IPS-18a (cell line): ENCODE results near the gene IFFO2.

Source experiments
- H3K27ac ChIP-seq: one replicate; pipeline ENCODE4 v1.5.1; 2013; ENCODE audit warnings: low read length
- H3K27me3 ChIP-seq: one replicate; pipeline ENCODE4 v1.6.1; 2013; ENCODE audit warnings: mild to moderate bottlenecking, low read length; ENCODE audit not compliant: control insufficient read depth, insufficient read depth
- H3K36me3 ChIP-seq: one replicate; pipeline ENCODE4 v1.6.1; 2013; ENCODE audit warnings: low read depth, low read length; ENCODE audit not compliant: control insufficient read depth
- H3K4me1 ChIP-seq: one replicate; pipeline ENCODE4 v1.6.1; 2013; ENCODE audit warnings: low read depth, low read length; ENCODE audit not compliant: control insufficient read depth
- H3K4me3 ChIP-seq: one replicate; pipeline ENCODE4 v1.5.1; 2013; ENCODE audit warnings: low read length
- H3K9ac ChIP-seq: one replicate; pipeline ENCODE4 v1.6.1; 2013; ENCODE audit warnings: mild to moderate bottlenecking, low read length, moderate library complexity
- H3K9me3 ChIP-seq: one replicate; pipeline ENCODE4 v1.6.1; 2013; ENCODE audit warnings: low read depth, low read length; ENCODE audit not compliant: control insufficient read depth

The IFFO2 gene

GRCh38 chr1:18907917-18908845, 48.3 kb downstream of the IFFO2 start:
- Histone ChIP-seq H3K27me3 (peaks cover 10% of the 10 kb centered on the region), H3K27ac (no peak overlapping the region), H3K4me3 (no peak overlapping the region), H3K9me3 (no peaks in the 10 kb centered on the region), H3K9ac (no peak overlapping the region), H3K4me1 (peaks cover 6% of the 10 kb centered on the region), H3K36me3 (no peaks in the 10 kb centered on the region)

DNA sequence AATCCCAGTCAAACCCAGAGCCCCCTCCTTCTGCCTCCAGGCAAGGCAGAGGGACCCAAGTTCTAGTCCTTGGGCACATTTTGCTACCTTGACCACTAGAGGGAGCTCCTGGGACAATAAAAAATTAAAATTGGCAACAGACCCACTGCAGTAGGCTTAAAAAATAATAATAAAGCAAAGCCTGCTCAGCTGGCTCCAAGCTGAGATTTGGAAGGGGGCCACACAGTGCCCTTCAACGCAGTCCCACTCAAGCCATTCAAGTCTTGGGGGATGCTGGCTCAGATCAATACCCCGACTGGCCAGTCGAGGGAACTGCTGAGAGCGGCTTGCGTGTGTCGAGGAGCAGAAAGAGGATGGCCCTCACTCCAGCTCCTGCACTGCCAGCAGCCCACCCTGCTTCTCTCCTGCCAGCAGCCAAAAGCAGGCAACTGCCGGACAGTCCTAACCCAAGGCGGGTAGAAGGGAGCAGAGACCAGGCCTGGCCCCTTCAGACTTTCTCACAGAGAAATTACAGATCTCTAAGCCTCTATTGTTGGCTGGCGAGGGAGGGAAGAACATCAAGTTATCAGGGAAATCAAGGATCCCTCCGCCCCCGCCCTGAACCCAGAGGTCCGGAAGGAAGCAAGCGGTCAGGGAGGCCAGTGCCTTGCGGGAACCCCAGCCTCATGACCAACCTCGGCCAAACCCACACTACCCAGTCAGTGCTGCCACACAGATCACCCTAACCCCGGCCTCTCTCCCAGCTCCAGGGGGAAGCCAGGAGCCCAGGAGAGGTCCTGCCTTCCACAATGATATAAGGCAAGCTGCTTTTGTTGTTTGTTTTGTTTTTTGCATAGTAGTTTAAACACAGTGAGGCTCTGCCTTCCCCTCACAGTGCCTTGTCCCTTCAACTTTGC, 49.2 kb downstream of the IFFO2 start:
- H3K4me1 ChIP-seq: peaks cover 6% of the 10 kb centered on the region
- no peaks in the 10 kb centered on the region for H3K36me3 ChIP-seq
- no peaks in the 10 kb centered on the region for H3K9me3 ChIP-seq
- H3K27ac ChIP-seq: no peak overlapping the region
- H3K4me3 ChIP-seq: no peak overlapping the region
- H3K27me3 ChIP-seq: peaks cover 11% of the 10 kb centered on the region
- H3K9ac ChIP-seq: no peak overlapping the region

DNA sequence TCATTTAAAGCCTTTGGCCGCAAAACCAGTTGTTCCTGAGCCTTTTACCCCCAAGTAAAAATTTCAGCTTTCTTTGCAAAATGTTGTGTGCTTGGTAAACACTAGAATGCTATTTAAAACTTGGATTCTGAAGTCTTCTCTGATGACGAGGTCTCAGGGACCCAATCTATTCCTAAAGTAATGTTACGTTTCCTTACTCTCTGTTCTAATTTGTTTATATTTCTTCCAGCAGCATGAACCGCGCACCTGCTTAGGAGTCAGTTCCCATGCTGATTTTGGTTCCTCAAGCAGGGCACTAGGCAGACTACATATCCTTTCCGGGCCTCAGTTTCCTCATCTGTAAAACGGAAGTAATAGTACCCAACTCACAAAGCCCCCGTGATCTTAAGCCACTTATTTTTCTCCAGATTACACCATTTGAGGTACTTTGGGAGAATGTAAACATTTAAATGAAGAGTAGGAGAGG, 53.2 kb downstream of the IFFO2 start:
- Histone ChIP-seq H3K27me3 (peaks cover 19% of the 10 kb centered on the region), H3K27ac (no peak overlapping the region), H3K36me3 (no peaks in the 10 kb centered on the region), H3K9me3 (no peaks in the 10 kb centered on the region), H3K4me1 (peaks cover 6% of the 10 kb centered on the region), H3K9ac (peak overlapping the region; percentile 93), H3K4me3 (peak overlapping the region; percentile 90)

DNA sequence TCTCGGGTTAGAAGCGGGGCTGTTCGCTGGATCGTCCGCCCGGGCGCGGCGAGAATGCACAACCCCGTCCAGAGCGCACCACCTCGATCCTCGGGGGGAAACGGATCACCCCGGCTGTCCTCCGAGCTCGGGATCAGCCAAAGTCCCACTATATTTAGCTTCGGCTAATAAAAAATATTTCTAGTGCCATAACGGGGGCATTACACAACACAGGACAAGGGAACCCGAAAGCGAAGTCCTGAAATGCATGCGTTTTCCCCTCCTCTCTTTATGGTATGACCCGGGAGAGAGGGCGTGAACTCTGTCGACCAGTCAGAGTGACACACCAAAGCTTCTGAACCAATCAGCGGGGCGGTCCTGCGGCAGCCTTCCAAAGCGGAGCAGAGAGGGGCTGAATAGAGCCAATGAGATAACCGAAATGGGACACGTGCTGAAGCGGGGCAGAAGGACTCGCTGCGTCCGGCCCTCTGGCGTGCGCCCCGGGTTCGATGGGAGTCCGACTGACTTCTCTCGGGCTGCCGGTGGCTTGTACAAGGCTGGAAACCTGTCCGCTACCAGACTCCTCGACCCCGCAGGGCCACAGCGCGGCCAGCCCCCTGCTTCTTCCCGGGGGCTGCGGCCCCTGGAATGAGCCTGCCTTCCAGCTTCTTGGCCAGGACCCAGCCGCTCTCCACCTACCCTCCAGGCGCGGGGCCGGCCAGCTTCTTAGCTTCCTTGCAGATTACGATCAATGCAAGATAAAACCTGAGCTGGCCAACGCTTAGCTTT, 53.8 kb downstream of the IFFO2 start, which contains the start of gene ALDH4A1:
ALDH4A1 (minus strand) TSS at position 33 of the 768 bp plus-strand sequence; CDS start at position 1, 32 bp downstream.
- Histone ChIP-seq H3K27me3 (peaks cover 19% of the 10 kb centered on the region), H3K36me3 (no peaks in the 10 kb centered on the region), H3K4me1 (peaks cover 4% of the 10 kb centered on the region), H3K4me3 (peak within 1 kb of the TSS; percentile 90), H3K9me3 (no peaks in the 10 kb centered on the region), H3K27ac (peak within 1 kb of the TSS; percentile 98), H3K9ac (peak within 1 kb of the TSS; percentile 93)

GRCh38 chr1:18901952-18902522, 54.4 kb downstream of the IFFO2 start:
- peak overlapping the region; percentile 98 for H3K27ac ChIP-seq
- H3K4me1 ChIP-seq: no peaks in the 10 kb centered on the region
- H3K4me3 ChIP-seq: peak overlapping the region; percentile 90
- H3K27me3 ChIP-seq: peaks cover 19% of the 10 kb centered on the region
- H3K9ac ChIP-seq: peak overlapping the region; percentile 93
- H3K9me3 ChIP-seq: no peaks in the 10 kb centered on the region
- no peaks in the 10 kb centered on the region for H3K36me3 ChIP-seq

DNA sequence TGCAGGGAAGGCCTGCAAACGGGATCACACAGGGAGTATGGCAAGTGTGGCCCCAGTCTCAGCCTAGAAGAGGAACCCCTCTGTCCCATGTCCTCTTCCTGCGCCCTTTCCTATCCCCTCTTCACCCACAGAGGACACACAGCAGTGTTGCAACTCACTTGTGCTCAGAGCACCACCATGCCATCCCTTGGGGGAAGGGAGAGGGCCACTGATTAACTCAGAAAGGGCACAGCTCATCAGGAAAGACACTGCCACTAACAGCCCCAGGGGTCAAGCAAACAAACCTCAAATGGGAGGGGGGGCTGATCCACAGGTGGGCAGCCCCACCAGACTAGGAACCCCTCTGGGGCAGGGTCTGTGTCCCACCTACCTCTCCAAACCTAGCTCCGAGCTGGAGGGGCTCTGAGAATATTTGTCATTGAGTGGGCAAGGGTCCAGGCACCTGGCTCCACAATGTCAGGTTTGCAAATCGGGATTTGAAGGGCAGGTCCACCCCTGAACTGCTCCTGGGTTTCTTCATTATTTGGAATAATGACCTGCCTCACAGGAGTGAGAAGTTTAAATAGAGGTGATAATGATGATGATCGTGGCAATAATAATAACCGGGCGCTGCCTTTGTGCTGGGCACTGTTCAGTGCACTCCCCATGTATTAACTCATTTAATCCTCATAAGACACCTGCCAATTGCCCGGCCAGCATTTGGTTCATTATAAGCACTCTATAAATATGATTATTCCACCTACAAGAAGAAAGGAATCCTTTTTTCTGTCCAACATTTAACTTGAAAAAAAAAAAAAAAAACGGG, 55.1 kb downstream of the IFFO2 start:
- Histone ChIP-seq H3K36me3 (no peaks in the 10 kb centered on the region), H3K4me1 (no peaks in the 10 kb centered on the region), H3K9ac (peak overlapping the region; percentile 93), H3K9me3 (no peaks in the 10 kb centered on the region), H3K27me3 (peaks cover 19% of the 10 kb centered on the region), H3K27ac (no peak overlapping the region), H3K4me3 (peak overlapping the region; percentile 90)

DNA sequence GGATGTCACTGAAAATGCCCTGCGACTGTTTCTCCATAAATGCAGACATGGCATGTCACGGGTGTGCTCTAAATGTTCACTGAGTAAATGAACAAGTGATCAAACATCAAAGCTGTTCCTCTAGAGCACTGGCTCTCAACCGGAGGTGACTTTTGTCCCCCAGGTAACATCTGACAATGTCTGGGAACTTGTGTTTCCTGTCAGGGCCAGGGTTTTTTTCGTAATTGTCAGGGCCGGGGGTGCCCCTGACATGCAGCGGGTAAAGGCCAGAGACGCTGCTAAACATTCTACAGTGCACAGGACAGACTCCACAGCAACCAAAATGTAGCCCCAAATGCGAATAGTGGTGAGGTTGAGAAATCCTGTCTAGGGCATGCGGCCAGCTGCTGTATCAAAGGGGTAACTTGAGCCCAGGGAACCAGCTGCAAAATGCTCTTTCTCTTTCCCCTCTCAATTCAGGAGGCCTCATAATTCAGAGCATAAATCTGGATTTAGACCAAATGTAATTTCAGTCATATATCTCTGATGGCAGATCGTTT, 56.1 kb downstream of the IFFO2 start:
- H3K4me3 ChIP-seq: no peak overlapping the region
- H3K27me3 ChIP-seq: peaks cover 19% of the 10 kb centered on the region
- no peak overlapping the region for H3K9ac ChIP-seq
- H3K9me3 ChIP-seq: no peaks in the 10 kb centered on the region
- no peaks in the 10 kb centered on the region for H3K4me1 ChIP-seq
- no peak overlapping the region for H3K27ac ChIP-seq
- no peaks in the 10 kb centered on the region for H3K36me3 ChIP-seq

DNA sequence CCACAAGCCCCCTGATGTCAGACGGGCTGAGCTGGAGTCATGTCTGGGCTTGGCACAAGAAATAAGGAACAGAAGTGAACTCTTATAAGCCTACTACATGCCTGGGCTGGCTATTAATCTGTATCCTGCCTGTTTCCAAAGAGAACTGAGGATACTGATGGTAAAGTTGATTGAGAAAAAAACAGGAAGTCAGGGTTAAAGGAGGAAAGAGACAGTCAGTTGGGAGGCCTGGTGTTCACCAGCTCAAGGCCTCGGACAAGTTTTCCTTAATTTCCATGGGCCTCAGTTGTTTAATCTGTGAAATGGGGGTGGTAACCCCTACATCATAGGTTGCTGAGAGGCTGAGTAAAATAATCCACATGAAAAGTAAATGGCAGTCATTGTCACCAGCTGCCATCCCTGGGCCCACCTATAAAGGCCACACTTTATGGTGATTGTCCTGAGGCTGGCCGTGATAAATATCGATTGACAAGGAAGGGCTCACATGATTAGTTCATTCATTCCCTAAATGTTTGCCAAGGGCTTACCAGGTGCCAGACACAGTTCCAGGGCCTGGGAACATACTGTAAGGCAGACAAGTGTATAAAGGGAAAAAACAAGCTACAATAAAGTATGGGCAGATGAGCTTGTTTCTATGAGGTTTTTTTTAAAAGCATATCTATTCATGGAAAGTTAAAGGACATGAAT, 57.0 kb downstream of the IFFO2 start:
- no peak overlapping the region for H3K9ac ChIP-seq
- no peaks in the 10 kb centered on the region for H3K9me3 ChIP-seq
- peaks cover 19% of the 10 kb centered on the region for H3K27me3 ChIP-seq
- H3K36me3 ChIP-seq: no peaks in the 10 kb centered on the region
- H3K4me3 ChIP-seq: no peak overlapping the region
- H3K27ac ChIP-seq: no peak overlapping the region
- H3K4me1 ChIP-seq: no peaks in the 10 kb centered on the region

- Histone ChIP-seq H3K27me3 (peaks cover 12% of the 10 kb centered on the region), H3K9me3 (no peaks in the 10 kb centered on the region), H3K4me3 (no peak overlapping the region), H3K36me3 (no peaks in the 10 kb centered on the region), H3K4me1 (no peaks in the 10 kb centered on the region), H3K9ac (no peak overlapping the region), H3K27ac (no peak overlapping the region)
Measured at GRCh38 chr1:18898567-18898966, 57.9 kb downstream of the IFFO2 start.
